Anterior cingulate cortex (tissue), 58 donors: ENCODE results near the gene KCNMB3.
"Not testable (repeated sequence)": the region's sequence is repeated elsewhere in the genome, so short reads cannot be mapped to it uniquely, and the experiment has no call there.

Experiments used
- DNase-seq, 58 donors: peaks; one replicate each; lab custom pipeline; 2025; lab: John Stamatoyannopoulos, UW

KCNMB3 gene

DNA sequence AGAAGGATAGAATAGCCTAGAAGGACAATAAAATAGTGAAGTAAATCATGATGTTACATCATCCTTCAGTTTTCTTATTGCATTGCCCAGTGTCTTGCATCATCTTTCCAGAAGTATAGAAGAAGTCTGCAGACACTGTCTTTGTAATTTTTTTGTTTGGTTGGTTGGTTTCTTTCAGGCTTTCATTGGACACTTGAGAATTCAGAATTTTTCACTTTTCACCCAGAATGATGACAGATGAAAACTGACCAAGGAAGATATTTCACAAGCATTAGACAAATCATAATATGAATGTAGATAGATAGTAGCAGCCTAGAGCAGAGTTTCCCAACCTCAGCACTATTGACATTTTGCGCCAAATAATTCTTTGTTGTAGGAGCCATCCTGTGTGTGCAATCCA is 35.4 kb downstream of the KCNMB3 start:
- DNase-seq: not testable (repeated sequence)

DNA sequence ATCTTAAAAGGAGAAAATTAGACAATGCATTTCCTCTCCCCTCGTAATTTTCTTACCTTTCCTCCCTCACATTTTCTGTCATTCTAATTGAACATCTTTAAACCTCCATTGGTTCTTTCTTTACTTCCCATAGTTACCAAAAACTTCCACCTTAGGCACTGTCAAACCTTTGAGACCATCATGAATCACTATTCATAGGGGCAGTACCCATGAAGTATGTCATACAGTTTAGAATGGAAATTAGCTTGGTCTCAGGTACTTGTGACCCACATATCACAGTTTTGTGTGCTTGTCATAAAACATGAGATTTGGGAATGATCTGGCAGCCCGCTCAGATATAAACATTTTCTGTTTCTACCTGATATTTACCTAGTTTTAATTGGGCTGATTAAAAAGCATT is 50.1 kb downstream of the KCNMB3 start:
- DNase-seq: no peak

DNA sequence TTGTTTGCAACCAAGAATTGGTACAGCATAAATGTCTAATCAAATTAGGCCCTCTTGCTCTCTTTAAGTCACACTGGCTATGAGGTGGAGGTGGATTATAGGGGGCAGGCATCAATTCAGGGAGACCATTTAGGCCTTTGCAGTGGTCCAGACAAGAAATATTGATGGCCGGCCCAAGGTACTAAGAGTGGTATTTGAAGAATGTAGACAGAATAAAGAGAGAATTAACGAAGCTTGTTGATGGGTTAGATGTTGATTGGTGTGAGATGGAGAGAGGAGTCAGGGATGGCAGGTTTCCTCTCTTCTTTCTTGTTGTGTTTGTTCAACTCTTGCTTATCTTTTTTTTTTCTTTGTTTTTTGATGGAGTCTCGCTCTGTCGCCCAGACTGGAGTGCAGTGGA is 54.2 kb downstream of the KCNMB3 start:
- no peak for DNase-seq

DNA sequence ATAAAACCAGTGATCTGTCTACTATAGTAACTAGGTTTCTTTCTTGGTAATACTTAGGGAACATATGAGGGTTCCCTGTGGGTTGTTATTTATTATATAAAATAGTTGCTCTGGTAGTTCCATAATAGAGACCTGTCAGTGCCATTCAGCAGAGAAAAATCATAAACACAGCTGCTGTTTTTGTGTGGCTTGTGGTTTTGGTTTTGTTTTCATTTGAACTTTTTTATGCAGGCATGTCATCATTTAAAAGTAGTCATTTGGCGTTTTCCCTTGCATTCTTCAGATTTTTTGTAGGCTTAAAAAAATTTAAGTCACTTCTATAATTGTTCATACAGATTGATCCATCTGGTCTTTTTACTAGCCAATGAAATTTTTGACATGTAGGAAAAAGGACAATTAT is 54.8 kb downstream of the KCNMB3 start:
- DNase-seq: no peak

DNA sequence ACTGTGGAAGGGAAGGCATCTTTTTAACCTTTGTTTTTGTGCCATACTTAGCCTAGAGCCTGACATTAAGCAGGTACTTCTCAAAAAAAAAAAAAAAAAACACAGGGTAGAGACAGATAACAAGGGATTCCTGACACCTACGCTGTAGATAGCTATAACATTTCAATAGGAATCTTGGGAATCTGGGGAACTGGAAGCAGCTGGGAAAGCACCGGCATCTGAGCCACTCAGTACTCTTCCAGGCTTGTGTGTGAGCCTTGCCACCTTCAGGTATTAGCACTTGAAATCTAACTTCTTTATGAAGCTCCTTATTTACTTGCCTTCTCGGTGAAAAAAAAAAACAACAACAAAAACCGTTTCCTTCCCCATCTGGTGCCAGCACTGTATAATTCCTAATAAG is 56.0 kb downstream of the KCNMB3 start:
- no peak for DNase-seq
